GM19043 (cell line): ENCODE data around the gene ADAMTSL3.
"Not testable (repeated sequence)": the region's sequence is repeated elsewhere in the genome, so short reads cannot be mapped to it uniquely, and the experiment has no call there.

Experiments used
- ATAC-seq: cut with Tn5 transposase; IDR thresholded peaks from one replicate; pipeline ENCODE4 v1.9.1; 2021; ENCODE audit warnings: low read depth; ENCODE audit not compliant: unreplicated experiment

Gene ADAMTSL3

DNA sequence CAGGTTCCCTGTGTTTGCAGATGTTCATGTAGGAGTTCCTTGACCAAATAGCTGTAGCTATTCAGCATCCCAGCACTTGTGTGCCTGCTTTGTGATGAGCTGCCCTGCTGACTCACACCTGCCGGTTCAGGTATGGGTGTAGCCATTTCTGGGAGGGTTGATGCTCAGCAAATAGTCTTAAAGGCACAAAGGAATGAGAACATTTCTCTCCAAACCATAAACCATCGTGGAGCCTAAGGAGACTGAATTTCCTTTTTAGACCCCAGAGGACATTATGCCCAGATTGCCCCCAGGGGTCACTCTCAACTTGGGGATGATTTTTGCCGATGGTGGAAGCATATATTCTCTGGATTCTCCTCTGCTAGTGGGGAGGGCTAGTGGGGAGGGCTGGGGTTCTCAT, 80.6 kb downstream of the ADAMTSL3 start:
- no peak for ATAC-seq

- no peak for ATAC-seq
Measured at GRCh38 chr15:83739629-83740028, 85.7 kb downstream of the ADAMTSL3 start.

- no peak for ATAC-seq
Measured at GRCh38 chr15:83745771-83746170, 91.8 kb downstream of the ADAMTSL3 start.

DNA sequence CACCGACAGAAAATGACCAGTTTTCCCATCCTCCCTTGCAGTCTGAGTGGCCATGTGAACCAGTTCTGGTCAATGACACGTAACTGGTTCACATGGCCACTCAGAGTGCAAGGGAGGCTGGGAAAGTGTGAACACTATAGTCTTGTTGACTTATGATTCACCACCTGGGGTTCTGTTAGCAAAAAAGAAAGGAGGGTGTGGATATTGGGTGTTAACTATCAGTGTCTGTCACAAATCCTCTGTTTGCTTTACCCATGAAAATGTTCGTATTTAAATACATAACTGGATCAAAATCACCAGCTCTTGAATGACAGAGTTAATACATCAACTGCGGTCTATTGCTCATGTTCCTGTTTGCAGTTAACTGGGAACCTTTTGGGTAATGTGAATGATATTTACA, 92.3 kb downstream of the ADAMTSL3 start:
- no peak for ATAC-seq

DNA sequence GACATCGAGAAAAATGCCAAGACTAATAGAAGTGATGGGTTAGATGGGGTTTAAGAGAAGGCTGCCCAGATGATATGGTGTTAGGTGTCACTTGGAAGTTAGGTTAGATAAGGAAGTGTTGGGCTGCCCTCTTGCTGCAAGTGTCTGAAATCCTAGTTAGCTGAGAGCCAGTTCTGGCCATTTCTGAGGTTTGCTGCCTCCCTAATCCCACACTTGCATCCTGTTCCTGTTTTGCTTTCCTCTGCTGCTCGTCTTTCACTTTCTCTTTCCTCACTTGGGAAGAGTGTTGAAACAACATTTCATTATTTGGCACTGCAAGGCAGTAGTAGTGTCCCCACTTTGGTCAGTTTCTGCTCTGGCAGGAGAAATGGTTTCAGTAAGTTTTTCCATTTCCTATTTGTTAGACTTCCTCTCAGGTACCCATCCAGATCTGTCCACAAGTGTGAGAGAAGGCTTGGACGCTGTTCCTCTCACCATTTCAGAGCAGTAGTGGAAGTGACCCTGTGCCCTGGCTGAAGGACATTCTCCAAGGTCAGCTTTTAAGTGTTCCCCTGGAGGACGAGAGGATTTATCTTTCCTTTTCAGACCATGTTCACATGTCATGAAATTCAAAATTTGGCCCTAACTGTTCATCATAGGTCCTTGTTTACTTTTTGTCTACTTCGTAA, 93.3 kb downstream of the ADAMTSL3 start:
- no peak for ATAC-seq

GRCh38 chr15:83747718-83748110, 93.8 kb downstream of the ADAMTSL3 start:
- ATAC-seq: no peak

GRCh38 chr15:83753872-83754493, 100.1 kb downstream of the ADAMTSL3 start:
- ATAC-seq: no peak

- ATAC-seq: not testable (repeated sequence)
Measured at GRCh38 chr15:83757291-83757690, 103.4 kb downstream of the ADAMTSL3 start.

GRCh38 chr15:83762367-83762766, 108.4 kb downstream of the ADAMTSL3 start:
- no peak for ATAC-seq

GRCh38 chr15:83764201-83764838, 110.4 kb downstream of the ADAMTSL3 start:
- ATAC-seq: no peak

- ATAC-seq: no peak
Measured at GRCh38 chr15:83766339-83766738, 112.4 kb downstream of the ADAMTSL3 start.

GRCh38 chr15:83767741-83768140, 113.8 kb downstream of the ADAMTSL3 start:
- no peak for ATAC-seq

GRCh38 chr15:83769411-83769999, 115.6 kb downstream of the ADAMTSL3 start:
- no peak for ATAC-seq

GRCh38 chr15:83775738-83776137, 121.8 kb downstream of the ADAMTSL3 start:
- ATAC-seq: no peak

- no peak for ATAC-seq
Measured at GRCh38 chr15:83776986-83777385, 123.1 kb downstream of the ADAMTSL3 start.

DNA sequence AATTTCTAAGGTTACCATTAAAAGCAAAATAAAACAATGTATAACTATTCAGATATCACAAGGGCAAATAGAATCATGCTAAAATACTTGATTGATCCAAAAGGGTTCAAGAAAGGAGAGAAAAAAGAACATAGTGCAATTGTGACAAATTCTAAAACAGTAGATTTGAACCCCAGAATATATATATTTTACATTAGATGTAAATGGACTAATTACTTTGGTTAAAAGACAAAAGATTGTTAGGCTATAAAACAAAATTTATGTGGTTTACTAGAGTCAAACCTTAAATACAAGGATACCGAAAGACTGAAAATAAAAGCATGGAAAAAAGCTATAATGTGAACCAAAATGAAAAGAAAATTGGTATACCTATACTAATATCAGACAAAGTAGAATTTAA, 129.3 kb downstream of the ADAMTSL3 start:
- no peak for ATAC-seq

GRCh38 chr15:83784975-83785374, 131.1 kb downstream of the ADAMTSL3 start:
- no peak for ATAC-seq

GRCh38 chr15:83786336-83786735, 132.4 kb downstream of the ADAMTSL3 start:
- ATAC-seq: no peak

DNA sequence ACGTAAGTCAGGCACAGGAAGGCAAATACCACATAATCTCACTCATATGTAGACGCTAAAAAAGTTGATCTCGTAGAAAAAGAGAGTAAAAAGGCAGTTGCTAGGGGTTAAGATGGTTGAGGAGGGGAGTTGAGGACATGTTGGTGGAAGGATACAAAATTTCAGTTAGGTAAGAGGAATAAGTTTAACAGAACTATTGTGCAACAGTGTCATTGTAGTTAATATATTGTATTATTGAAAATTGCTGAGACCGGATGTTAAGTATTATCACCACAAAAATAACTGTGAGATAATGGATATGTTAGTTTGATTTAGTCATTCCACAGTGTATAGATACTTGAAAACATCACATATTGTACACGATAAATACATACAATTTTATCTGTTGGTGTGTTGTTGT, 139.1 kb downstream of the ADAMTSL3 start:
- ATAC-seq: no peak

GRCh38 chr15:83794209-83794608, 140.3 kb downstream of the ADAMTSL3 start:
- no peak for ATAC-seq

- no peak for ATAC-seq
Measured at GRCh38 chr15:83809345-83809744, 155.4 kb downstream of the ADAMTSL3 start.

DNA sequence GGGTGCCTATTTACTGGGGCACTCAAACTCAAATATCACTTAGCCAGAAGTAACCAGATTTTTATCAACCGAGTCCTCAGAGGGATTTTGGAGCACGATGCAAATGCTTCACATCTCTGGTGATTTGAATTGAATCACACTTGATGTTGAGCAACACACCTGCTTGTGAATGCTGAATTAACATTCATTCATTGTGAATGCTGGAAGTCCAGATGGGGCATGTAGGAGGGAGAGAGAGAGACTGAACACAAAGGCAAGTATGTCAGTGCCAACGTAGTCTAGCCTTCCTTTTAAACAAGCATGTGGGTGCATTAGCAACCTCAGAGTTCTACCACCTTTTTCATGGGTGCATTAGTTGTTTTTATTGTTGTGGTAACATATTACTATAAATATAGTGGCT, 156.2 kb downstream of the ADAMTSL3 start:
- ATAC-seq: no peak
